Common myeloid progenitor, CD34-positive (primary cell): ENCODE measurements around the gene MAIP1.

Source experiments
- CTCF ChIA-PET: fragments of 350-600 bp; sonication (Branson Sonifier 250); formaldehyde crosslinking; loops from one replicate; lab custom pipeline; 2021; ENCODE audit warnings: antibody characterized with exemption; lab: Charles Lee
- POLR2A ChIA-PET: fragments of 350-600 bp; sonication (Branson Sonifier 250); formaldehyde crosslinking; loops from one replicate; lab custom pipeline; 2021; ENCODE audit warnings: antibody characterized with exemption; lab: Charles Lee
- DNase-seq, 3 donors: peaks; one replicate each; pipeline versions ENCODE4 v3.0.0 to v3.0.0-alpha.2; 2013
- H3K27ac ChIP-seq, 2 experiments: 1 replicate in 1 of 2; 2 replicates in 1 of 2; pipeline ENCODE4 v1.7.0; 2013; ENCODE audit warnings: inconsistent platforms in 2 of 2, low read length in 2 of 2, mild to moderate bottlenecking in 2 of 2, low read depth in 1 of 2, moderate library complexity in 1 of 2; ENCODE audit not compliant: severe bottlenecking in 2 of 2, insufficient read depth in 1 of 2, poor library complexity in 1 of 2
- H3K27me3 ChIP-seq, 5 experiments: replicated peaks in 2 of 5; 1 replicate in 3 of 5; 2 replicates in 2 of 5; pipeline versions ENCODE4 v1.6.1 to v1.7.0; 2013; ENCODE audit warnings: low read length in 4 of 5, mild to moderate bottlenecking in 2 of 5, moderate library complexity in 2 of 5, inconsistent platforms in 1 of 5; ENCODE audit not compliant: insufficient read depth in 5 of 5, control insufficient read depth in 4 of 5
- H3K36me3 ChIP-seq, 4 experiments: 1 replicate in 2 of 4; 2 replicates in 2 of 4; pipeline versions ENCODE4 v1.6.1 to v1.7.0; 2013; ENCODE audit warnings: low read length in 3 of 4, control low read depth in 1 of 4, mild to moderate bottlenecking in 1 of 4; ENCODE audit not compliant: control insufficient read depth in 4 of 4, insufficient read depth in 4 of 4
- H3K4me1 ChIP-seq, 4 experiments: 1 replicate in 3 of 4; 2 replicates in 1 of 4; pipeline versions ENCODE4 v1.6.1 to v1.7.1; 2013; ENCODE audit warnings: low read length in 3 of 4, mild to moderate bottlenecking in 3 of 4, control low read depth in 1 of 4, inconsistent platforms in 1 of 4, moderate library complexity in 1 of 4; ENCODE audit not compliant: control insufficient read depth in 4 of 4, insufficient read depth in 4 of 4; ENCODE audit errors: control extremely low read depth in 1 of 4
- H3K4me3 ChIP-seq, 7 experiments: 1 replicate in 4 of 7; 2 replicates in 3 of 7; pipeline versions ENCODE4 v1.5.1 to v1.7.0; 2013; ENCODE audit warnings: mild to moderate bottlenecking in 7 of 7, low read length in 6 of 7, moderate library complexity in 6 of 7, inconsistent platforms in 2 of 7, low read depth in 2 of 7, control low read depth in 1 of 7; ENCODE audit not compliant: insufficient read depth in 4 of 7, control insufficient read depth in 1 of 7; ENCODE audit errors: extremely low read depth in 1 of 7
- H3K9me3 ChIP-seq, 5 experiments: 1 replicate in 4 of 5; 2 replicates in 1 of 5; pipeline versions ENCODE4 v1.6.1 to v1.7.1; 2013; ENCODE audit warnings: low read length in 4 of 5, mild to moderate bottlenecking in 2 of 5, inconsistent platforms in 1 of 5, low read depth in 1 of 5, moderate library complexity in 1 of 5; ENCODE audit not compliant: control insufficient read depth in 4 of 5, insufficient read depth in 2 of 5; ENCODE audit errors: control extremely low read depth in 1 of 5
- WGBS: methylation state at CpG from one replicate; pipeline ENCODE4 v1.1.5; 2013; ENCODE audit not compliant: insufficient coverage; 5-methylcytosine and 5-hydroxymethylcytosine counted together

The MAIP1 gene

DNA sequence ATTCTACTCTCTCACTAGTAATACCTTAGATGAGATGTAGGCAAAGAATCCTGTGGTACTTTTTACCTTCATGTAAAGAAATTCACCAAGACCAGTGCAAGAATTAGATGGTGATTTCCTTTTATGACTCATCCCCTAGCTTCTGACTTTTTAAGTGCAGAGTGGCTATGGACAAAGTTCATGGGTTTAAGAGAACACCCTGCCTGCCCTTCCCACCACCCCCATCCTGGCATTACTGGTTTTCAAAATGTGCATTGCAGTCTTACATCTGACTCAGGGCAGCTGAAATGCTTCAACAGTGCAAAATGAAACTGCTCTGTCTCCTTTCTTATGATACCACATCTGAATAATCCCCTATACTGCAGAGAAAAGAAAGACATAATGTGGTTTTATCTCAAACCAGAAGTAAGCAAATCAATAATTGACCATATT lies 22.6 kb downstream of the MAIP1 start:
- peak in 2 of 3 donors; percentile 27 to 37 for DNase-seq
- Histone ChIP-seq H3K36me3 (no peaks in the 10 kb centered on the region), H3K9me3 (no peaks in the 10 kb centered on the region), H3K4me3 (no peak overlapping the region), H3K27me3 (no peaks in the 10 kb centered on the region), H3K27ac (no peak overlapping the region), H3K4me1 (peaks cover 0 to 3% (median 0%) of the 10 kb centered on the region in 4 experiments)
- POLR2A ChIA-PET, result no interaction called here
- CTCF ChIA-PET, result interaction anchor here (0.6 to 2.8 kb wide), 2 partner anchors 303 to 499 kb away, joined by 3 to 21 read pairs; no protein-coding TSS in a partner anchor

DNA sequence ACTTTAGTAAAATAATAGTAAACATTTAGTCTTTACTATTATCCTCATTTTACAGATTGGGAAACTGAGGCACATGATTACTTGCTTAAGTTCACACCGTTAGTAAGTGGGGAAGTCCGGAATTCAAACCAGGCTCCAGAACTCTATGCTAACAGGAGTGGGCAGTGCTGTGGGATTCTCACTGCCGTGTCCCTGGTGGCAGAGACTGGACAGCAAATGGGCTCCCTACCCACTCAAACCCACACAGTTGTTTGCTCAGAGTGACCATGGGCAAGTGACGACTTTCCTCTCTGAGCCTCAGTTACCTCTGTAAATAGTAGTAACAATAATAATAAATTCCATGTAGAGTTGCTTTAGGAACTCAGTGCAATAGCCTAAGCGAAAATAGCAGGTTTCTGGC lies 24.0 kb downstream of the MAIP1 start:
- CTCF ChIA-PET, result interaction anchor here (1.0 to 2.8 kb wide), 12 partner anchors 9 to 732 kb away, joined by 3 to 28 read pairs (median 6); partner anchors contain the start of gene SPATS2L
- peak overlapping the region in 1 of 7 experiments; percentile 34 for H3K4me3 ChIP-seq
- H3K4me1 ChIP-seq, result peaks cover 0 to 3% (median 0%) of the 10 kb centered on the region in 4 experiments
- no peak for DNase-seq
- H3K27me3 ChIP-seq, result no peaks in the 10 kb centered on the region
- H3K36me3 ChIP-seq, result no peaks in the 10 kb centered on the region
- POLR2A ChIA-PET, result no interaction called here
- H3K27ac ChIP-seq, result no peak overlapping the region
- WGBS, result 100% methylated on average over 2 of the region's 5 CpGs
- no peaks in the 10 kb centered on the region for H3K9me3 ChIP-seq

DNA sequence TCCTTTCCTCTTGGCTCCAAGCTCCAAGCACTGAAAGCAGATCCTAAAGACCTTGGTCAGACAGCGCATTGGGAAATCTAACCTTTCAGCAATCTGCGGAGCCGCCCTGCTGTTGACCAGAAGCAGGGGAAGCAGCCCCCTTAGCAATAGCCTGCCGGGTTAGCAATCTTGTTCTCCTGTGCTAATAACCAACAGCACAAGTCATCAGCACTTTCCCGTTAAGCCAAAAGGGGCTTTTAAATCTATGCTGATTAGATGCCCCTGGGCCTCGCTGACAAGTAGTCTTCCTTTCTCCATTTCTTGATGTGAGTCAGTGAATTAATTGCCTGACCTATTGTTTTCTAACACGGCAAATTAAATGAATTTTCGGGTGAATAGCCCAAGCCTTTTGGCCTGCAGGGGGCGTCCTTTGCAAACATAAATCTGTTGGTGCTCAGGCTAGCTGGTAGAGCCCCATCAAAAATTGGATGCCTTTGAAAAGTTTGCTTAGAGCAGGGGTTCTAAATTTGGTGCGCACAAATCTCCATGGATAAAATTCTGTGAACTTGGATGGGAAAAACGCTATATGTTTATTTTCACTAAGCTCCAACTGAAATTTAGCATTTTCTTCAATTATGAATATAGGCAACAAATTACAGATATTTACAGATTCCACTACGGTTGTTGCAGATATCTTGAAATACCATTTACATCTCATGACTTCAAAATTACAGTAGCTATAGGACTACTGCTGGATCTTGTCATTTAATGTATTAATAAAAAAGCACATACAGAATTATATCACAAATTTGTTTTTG lies 24.6 kb downstream of the MAIP1 start:
- Histone ChIP-seq H3K36me3 (no peaks in the 10 kb centered on the region), H3K27ac (no peak overlapping the region), H3K4me3 (peak overlapping the region in 4 of 7 experiments; percentile 9 to 44 (median 36)), H3K4me1 (peaks cover 0 to 3% (median 0%) of the 10 kb centered on the region in 4 experiments), H3K9me3 (no peaks in the 10 kb centered on the region), H3K27me3 (no peaks in the 10 kb centered on the region)
- POLR2A ChIA-PET, result no interaction called here
- 9% methylated on average over 8 of the region's 12 CpGs for WGBS
- peak; percentile 79 to 86 (median 79) for DNase-seq
- CTCF ChIA-PET, result interaction anchor here (0.6 to 2.8 kb wide), 17 partner anchors 9 to 731 kb away, joined by 3 to 28 read pairs (median 5); partner anchors contain the start of gene SPATS2L

DNA sequence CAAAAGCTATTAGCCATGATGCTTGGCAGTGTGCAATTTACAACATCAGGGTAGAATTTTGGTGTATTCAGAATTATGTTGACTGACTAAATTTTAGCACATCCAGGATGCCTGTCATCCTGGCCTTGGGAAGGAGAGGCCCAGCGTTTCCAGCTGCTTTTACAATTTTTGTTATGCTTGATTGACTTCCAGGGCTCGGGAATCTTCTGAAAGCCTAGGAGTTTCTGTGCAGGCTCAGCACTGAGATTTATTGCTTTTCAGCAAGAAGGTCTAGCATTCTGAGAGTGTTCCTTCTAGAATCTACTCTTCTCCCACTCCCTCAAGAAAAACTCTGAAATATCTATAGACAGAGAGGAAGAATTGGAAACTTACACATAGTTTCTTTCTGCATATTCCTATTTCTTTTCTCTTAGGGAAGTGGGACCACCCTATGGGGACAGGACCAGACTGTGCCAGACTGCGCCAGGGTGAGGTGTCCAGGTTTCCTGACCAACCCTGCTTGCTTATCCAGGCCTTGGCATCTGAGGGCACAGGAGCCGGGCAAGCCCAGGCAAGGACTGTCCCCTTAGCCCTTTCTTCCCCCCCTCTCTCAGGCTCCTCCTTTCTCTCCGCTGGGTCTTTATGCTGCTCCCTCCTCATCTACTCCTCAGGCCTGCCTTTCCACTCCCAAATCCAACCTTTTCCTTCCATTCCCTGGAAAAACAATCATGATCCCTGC lies 26.9 kb downstream of the MAIP1 start:
- no peak overlapping the region for H3K27ac ChIP-seq
- no peaks in the 10 kb centered on the region for H3K36me3 ChIP-seq
- CTCF ChIA-PET, result interaction anchor here (0.9 to 5.8 kb wide), 7 partner anchors 11 to 501 kb away, joined by 3 to 49 read pairs (median 3); no protein-coding TSS in a partner anchor
- POLR2A ChIA-PET, result no interaction called here
- no peak overlapping the region for H3K4me3 ChIP-seq
- no peak for DNase-seq
- WGBS, result 100% methylated on average over 4 of the region's 5 CpGs
- H3K4me1 ChIP-seq, result peaks cover 0 to 3% (median under 1%) of the 10 kb centered on the region in 4 experiments
- no peaks in the 10 kb centered on the region for H3K9me3 ChIP-seq
- no peaks in the 10 kb centered on the region for H3K27me3 ChIP-seq

DNA sequence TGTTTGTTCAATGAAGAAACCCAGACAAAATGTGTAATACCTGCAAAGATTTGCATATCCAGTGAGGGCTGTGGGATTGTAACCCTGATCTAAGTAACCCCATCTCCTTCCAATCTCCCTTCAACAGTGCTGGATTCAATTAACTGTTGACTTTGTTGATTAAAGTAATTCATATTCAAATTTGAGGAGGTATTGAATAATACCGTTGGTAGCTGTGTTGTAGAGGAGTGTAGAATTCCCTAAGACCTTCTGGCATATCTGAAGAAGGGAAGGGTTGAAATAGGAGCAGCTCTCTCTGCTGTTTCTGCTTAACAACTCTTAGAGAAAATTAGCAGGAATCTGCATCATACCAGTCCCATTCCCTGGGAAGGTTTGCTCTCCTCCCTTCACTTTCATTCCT lies 28.2 kb downstream of the MAIP1 start:
- no peaks in the 10 kb centered on the region for H3K9me3 ChIP-seq
- no peak overlapping the region for H3K4me3 ChIP-seq
- H3K27me3 ChIP-seq, result no peaks in the 10 kb centered on the region
- ChIA-PET POLR2A (no interaction called here), CTCF (interaction anchor here (2.4 to 5.8 kb wide), 4 partner anchors 10 to 500 kb away, joined by 8 to 49 read pairs (median 10); no protein-coding TSS in a partner anchor)
- no peaks in the 10 kb centered on the region for H3K36me3 ChIP-seq
- WGBS, result no CpG with 5 or more reads among the region's 1 CpG
- no peak overlapping the region for H3K27ac ChIP-seq
- no peak for DNase-seq
- peaks cover 6 to 12% (median 11%) of the 10 kb centered on the region in 4 experiments for H3K4me1 ChIP-seq

DNA sequence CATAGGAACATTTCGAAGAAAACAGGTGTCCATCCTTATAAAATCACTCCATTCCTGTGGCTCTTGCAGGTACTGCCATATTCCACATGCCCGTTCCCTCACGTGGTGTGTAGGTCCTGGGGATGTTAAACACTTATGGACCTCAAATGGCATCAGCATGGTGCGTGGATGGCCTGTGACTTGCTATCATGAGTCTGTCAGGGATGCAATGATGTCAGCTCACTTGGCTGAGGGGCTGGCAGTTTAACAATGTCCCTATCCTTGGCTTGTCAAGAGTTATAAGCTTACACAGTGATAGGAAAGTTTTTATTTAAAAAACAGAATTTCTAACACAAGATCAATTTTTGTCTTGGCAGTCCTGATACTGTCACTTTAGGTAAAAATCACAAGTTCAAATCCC lies 28.8 kb downstream of the MAIP1 start:
- Histone ChIP-seq H3K4me3 (no peak overlapping the region), H3K4me1 (peaks cover 6 to 14% (median 11%) of the 10 kb centered on the region in 4 experiments), H3K9me3 (no peaks in the 10 kb centered on the region), H3K27ac (no peak overlapping the region), H3K36me3 (no peaks in the 10 kb centered on the region), H3K27me3 (no peaks in the 10 kb centered on the region)
- ChIA-PET CTCF (interaction anchor here (0.6 to 5.8 kb wide), 9 partner anchors 11 to 729 kb away, joined by 3 to 49 read pairs (median 8); no protein-coding TSS in a partner anchor), POLR2A (no interaction called here)
- no peak for DNase-seq
- 93% methylated on average over 4 of the region's 4 CpGs for WGBS
